Trophoblast cell (in vitro differentiated cells and primary cell): ENCODE results near the gene CARM1.

Experiments
- DNase-seq, 2 donors: peaks; one replicate each; pipeline ENCODE4 v3.0.0-alpha.2; 2016
- H2AFZ ChIP-seq: 2 replicates; pipeline ENCODE4 v1.6.1; 2013; ENCODE audit warnings: low read length, moderate library complexity, mild to moderate bottlenecking; ENCODE audit not compliant: insufficient read depth, poor library complexity
- H2AK5ac ChIP-seq: 2 replicates; pipeline ENCODE4 v1.6.1; 2013; ENCODE audit warnings: mild to moderate bottlenecking, low read length
- H2BK120ac ChIP-seq: 2 replicates; pipeline ENCODE4 v1.6.1; 2013; ENCODE audit warnings: low read length, mild to moderate bottlenecking, moderate library complexity; ENCODE audit not compliant: insufficient read depth, poor library complexity
- H2BK12ac ChIP-seq: 2 replicates; pipeline ENCODE4 v1.6.1; 2013; ENCODE audit warnings: mild to moderate bottlenecking, low read length, moderate library complexity
- H2BK5ac ChIP-seq: 2 replicates; pipeline ENCODE4 v1.6.1; 2013; ENCODE audit warnings: low read length, low read depth, moderate library complexity, mild to moderate bottlenecking; ENCODE audit not compliant: poor library complexity
- H3K14ac ChIP-seq: 2 replicates; pipeline ENCODE4 v1.6.1; 2013; ENCODE audit warnings: mild to moderate bottlenecking, low read length
- H3K18ac ChIP-seq: 2 replicates; pipeline ENCODE4 v1.6.1; 2013; ENCODE audit warnings: mild to moderate bottlenecking, low read length
- H3K23ac ChIP-seq: 2 replicates; pipeline ENCODE4 v1.6.1; 2013; ENCODE audit warnings: low read length
- H3K27ac ChIP-seq: 2 replicates; pipeline ENCODE4 v1.5.1; 2013; ENCODE audit warnings: low read depth, mild to moderate bottlenecking, inconsistent platforms, low read length, moderate library complexity
- H3K27me3 ChIP-seq: 2 replicates; pipeline ENCODE4 v1.6.1; 2013; ENCODE audit warnings: inconsistent platforms, mild to moderate bottlenecking, low read length, moderate library complexity; ENCODE audit not compliant: insufficient read depth
- H3K36me3 ChIP-seq, 2 experiments: 1 replicate in 1 of 2; 2 replicates in 1 of 2; pipeline ENCODE4 v1.6.1; 2013; ENCODE audit warnings: low read length in 2 of 2, mild to moderate bottlenecking in 2 of 2, moderate library complexity in 1 of 2; ENCODE audit not compliant: insufficient read depth in 2 of 2, control insufficient read depth in 1 of 2
- H3K4ac ChIP-seq: 2 replicates; pipeline ENCODE4 v1.6.1; 2013; ENCODE audit warnings: low read depth, mild to moderate bottlenecking, low read length, moderate library complexity
- H3K4me1 ChIP-seq, 2 experiments: 1 replicate in 1 of 2; 2 replicates in 1 of 2; pipeline ENCODE4 v1.6.1; 2013; ENCODE audit warnings: low read length in 2 of 2, mild to moderate bottlenecking in 2 of 2, moderate library complexity in 1 of 2; ENCODE audit not compliant: insufficient read depth in 2 of 2, control insufficient read depth in 1 of 2
- H3K4me2 ChIP-seq: 2 replicates; pipeline ENCODE4 v1.6.1; 2013; ENCODE audit warnings: inconsistent platforms, mild to moderate bottlenecking, low read length, moderate library complexity
- H3K4me3 ChIP-seq: 2 replicates; pipeline ENCODE4 v1.5.1; 2013; ENCODE audit warnings: mild to moderate bottlenecking, low read depth, low read length, inconsistent platforms
- H3K79me1 ChIP-seq: one replicate; pipeline ENCODE4 v1.6.1; 2013; ENCODE audit warnings: low read length
- H3K79me2 ChIP-seq: 2 replicates; pipeline ENCODE4 v1.6.1; 2013; ENCODE audit warnings: low read length, mild to moderate bottlenecking; ENCODE audit not compliant: control insufficient read depth, insufficient read depth, poor library complexity
- H3K9ac ChIP-seq: 2 replicates; pipeline ENCODE4 v1.6.1; 2013; ENCODE audit warnings: mild to moderate bottlenecking, low read length
- H3K9me3 ChIP-seq: 2 replicates; pipeline ENCODE4 v1.6.1; 2013; ENCODE audit warnings: low read depth, mild to moderate bottlenecking, control low read depth, inconsistent platforms, low read length; ENCODE audit not compliant: insufficient read depth
- H4K12ac ChIP-seq: 2 replicates; pipeline ENCODE4 v1.6.1; 2013; ENCODE audit warnings: low read depth, mild to moderate bottlenecking, low read length, moderate library complexity
- H4K8ac ChIP-seq: 2 replicates; pipeline ENCODE4 v1.6.1; 2013; ENCODE audit warnings: low read depth, mild to moderate bottlenecking, low read length, moderate library complexity
- H4K91ac ChIP-seq: one replicate; pipeline ENCODE4 v1.6.1; 2013; ENCODE audit warnings: low read depth, mild to moderate bottlenecking, low read length, moderate library complexity
- WGBS: extraction: QIAGEN DNeasy Blood & Tissue Kit; methylation state at CpG from one replicate; pipeline ENCODE4 v1.1.7; 2013; ENCODE audit warnings: missing lambda C conversion rate; ENCODE audit not compliant: insufficient read length, insufficient coverage; ENCODE audit errors: extremely low coverage; 5-methylcytosine and 5-hydroxymethylcytosine counted together

CARM1 gene

DNA sequence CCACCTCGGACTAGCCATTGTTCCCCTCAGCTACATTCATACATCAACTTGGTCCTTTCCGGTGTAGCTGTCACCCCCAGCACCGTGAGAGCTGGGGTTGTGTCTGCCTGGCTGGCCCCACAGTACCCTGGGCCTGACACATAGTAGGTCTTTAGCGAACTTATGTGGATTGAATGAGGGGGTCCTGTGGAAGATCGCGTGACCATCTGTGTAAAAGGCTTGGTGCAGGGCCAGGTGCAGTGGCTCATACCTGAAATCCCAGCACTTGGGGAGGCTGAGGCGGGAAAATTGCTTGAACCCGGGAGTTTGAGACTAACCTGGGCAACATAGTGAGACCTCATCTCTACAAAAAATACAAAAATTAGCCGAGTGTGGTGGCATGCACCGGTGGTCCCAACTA is 91.5 kb downstream of the CARM1 start:
- peaks cover 10% of the 10 kb centered on the region for H3K79me1 ChIP-seq
- peaks cover 2% of the 10 kb centered on the region for H3K9me3 ChIP-seq
- no peaks in the 10 kb centered on the region for H3K27me3 ChIP-seq
- DNase-seq = no peak
- no peak overlapping the region for H3K9ac ChIP-seq
- no CpG with 5 or more reads among the region's 10 CpGs for WGBS
- peaks cover 36% of the 10 kb centered on the region for H3K79me2 ChIP-seq
- peak overlapping the region; percentile 26 for H2AFZ ChIP-seq
- H2BK5ac ChIP-seq = no peak overlapping the region
- H4K8ac ChIP-seq = no peak overlapping the region
- H3K4me3 ChIP-seq = no peak overlapping the region
- no peak overlapping the region for H3K23ac ChIP-seq
- H3K18ac ChIP-seq = no peak overlapping the region
- H3K14ac ChIP-seq = peak overlapping the region; percentile 9
- no peak overlapping the region for H3K4me2 ChIP-seq
- H3K27ac ChIP-seq = no peak overlapping the region
- H2AK5ac ChIP-seq = no peak overlapping the region
- H3K4ac ChIP-seq = peak overlapping the region; percentile 66
- H2BK120ac ChIP-seq = no peak overlapping the region
- no peak overlapping the region for H4K91ac ChIP-seq
- peaks cover 3 to 6% of the 10 kb centered on the region in 2 experiments for H3K36me3 ChIP-seq
- H3K4me1 ChIP-seq = peaks cover 11 to 13% of the 10 kb centered on the region in 2 experiments
- H4K12ac ChIP-seq = no peak overlapping the region
- H2BK12ac ChIP-seq = no peak overlapping the region

DNA sequence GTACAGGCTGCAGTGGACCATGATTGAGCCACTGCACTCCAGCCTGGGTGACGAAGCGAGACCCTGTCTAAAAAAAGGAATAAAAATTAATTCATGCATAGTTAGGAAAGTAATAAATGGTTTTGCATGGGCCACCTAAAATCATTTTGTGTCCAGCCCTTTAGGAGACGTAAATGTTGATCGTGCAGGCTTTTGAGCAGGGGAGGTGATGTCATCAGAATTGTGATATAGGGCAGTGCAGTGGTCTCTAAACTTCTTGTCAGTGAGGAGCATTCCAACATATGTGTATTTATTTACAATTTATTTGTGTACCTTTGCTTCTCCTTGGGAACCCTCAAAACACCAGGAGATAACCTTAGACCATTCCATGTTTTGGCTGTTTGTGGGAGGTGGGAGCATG is 92.5 kb downstream of the CARM1 start:
- Histone ChIP-seq H4K8ac (no peak overlapping the region), H2BK120ac (no peak overlapping the region), H3K18ac (no peak overlapping the region), H3K9me3 (peaks cover 2% of the 10 kb centered on the region), H3K79me1 (peaks cover 10% of the 10 kb centered on the region), H3K4ac (peak overlapping the region; percentile 85), H3K14ac (no peak overlapping the region), H3K36me3 (peaks cover 3 to 6% of the 10 kb centered on the region in 2 experiments), H2AFZ (no peak overlapping the region), H2BK5ac (no peak overlapping the region), H4K91ac (no peak overlapping the region), H2BK12ac (no peak overlapping the region), H3K4me3 (no peak overlapping the region), H3K79me2 (peaks cover 39% of the 10 kb centered on the region), H3K4me2 (no peak overlapping the region), H4K12ac (no peak overlapping the region), H3K23ac (no peak overlapping the region), H2AK5ac (no peak overlapping the region), H3K27ac (no peak overlapping the region), H3K4me1 (peaks cover 11 to 13% of the 10 kb centered on the region in 2 experiments), H3K27me3 (no peaks in the 10 kb centered on the region), H3K9ac (no peak overlapping the region)
- no CpG with 5 or more reads among the region's 4 CpGs for WGBS
- no peak for DNase-seq

DNA sequence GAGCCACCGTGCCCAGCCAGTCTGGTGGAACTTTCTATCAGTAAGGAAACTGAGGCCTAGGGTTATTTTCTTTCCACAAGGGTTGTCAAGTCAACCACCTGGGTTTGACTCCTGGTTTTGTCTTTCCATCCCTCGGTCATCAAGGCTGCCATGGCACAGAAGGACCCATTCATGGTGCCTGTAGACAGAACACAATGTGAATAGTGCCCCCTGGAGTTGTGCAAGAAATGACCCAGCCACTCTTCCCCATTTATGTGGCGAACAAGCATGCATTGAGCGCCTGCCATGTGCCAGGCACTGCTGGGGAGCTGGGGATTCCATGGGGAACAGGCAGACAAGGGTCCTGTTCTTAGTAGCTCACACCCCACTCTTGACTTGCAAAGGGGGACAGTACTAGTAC is 93.5 kb downstream of the CARM1 start:
- H3K18ac ChIP-seq = no peak overlapping the region
- no CpG with 5 or more reads among the region's 4 CpGs for WGBS

DNA sequence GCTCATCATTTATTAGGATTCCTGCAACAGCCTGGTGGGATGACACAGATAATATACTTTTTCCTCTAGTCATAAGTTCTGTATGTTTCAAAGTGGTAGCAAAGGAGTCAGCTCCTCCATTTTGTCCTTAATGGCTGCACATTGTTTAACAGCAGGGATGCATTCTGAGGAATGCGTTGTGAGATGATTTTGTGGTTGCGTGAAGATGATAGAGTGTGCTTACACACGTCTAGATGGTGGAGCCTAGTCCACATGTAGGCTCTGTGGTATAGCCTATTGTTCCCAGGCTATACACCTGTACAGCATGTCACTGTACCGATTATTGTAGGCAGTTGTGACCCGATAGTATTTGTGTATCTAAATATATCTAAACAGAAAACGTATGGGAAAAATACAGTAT is 94.0 kb downstream of the CARM1 start:
- H4K8ac ChIP-seq = no peak overlapping the region
- WGBS = no CpG with 5 or more reads among the region's 6 CpGs

More for the DNA sequence above, 93.5 kb downstream of the CARM1 start:
- Histone ChIP-seq H3K23ac (no peak overlapping the region), H2AFZ (no peak overlapping the region), H4K8ac (no peak overlapping the region), H3K79me2 (peaks cover 45% of the 10 kb centered on the region), H4K12ac (no peak overlapping the region), H3K4me1 (peaks cover 11 to 13% of the 10 kb centered on the region in 2 experiments), H4K91ac (no peak overlapping the region), H3K4me2 (no peak overlapping the region), H3K27ac (no peak overlapping the region), H3K27me3 (no peaks in the 10 kb centered on the region), H3K9ac (no peak overlapping the region), H3K9me3 (peaks cover 2% of the 10 kb centered on the region), H3K4ac (peak overlapping the region; percentile 59), H2BK120ac (no peak overlapping the region), H3K14ac (no peak overlapping the region), H3K36me3 (peaks cover 3 to 6% of the 10 kb centered on the region in 2 experiments), H2BK12ac (no peak overlapping the region), H2AK5ac (no peak overlapping the region), H3K79me1 (peaks cover 10% of the 10 kb centered on the region), H3K4me3 (no peak overlapping the region), H2BK5ac (no peak overlapping the region)
- no peak for DNase-seq

More for the DNA sequence above, 94.0 kb downstream of the CARM1 start:
- peaks cover 11 to 13% of the 10 kb centered on the region in 2 experiments for H3K4me1 ChIP-seq
- no peak overlapping the region for H2BK5ac ChIP-seq
- H3K27me3 ChIP-seq = no peaks in the 10 kb centered on the region
- H3K4me2 ChIP-seq = no peak overlapping the region
- H3K36me3 ChIP-seq = peaks cover 3 to 6% of the 10 kb centered on the region in 2 experiments
- H3K79me1 ChIP-seq = peaks cover 7% of the 10 kb centered on the region
- no peak overlapping the region for H3K4me3 ChIP-seq
- H2AFZ ChIP-seq = no peak overlapping the region
- no peak overlapping the region for H3K9ac ChIP-seq
- peak overlapping the region; percentile 59 for H3K4ac ChIP-seq
- H3K79me2 ChIP-seq = peaks cover 45% of the 10 kb centered on the region
- H4K91ac ChIP-seq = no peak overlapping the region
- peaks cover 2% of the 10 kb centered on the region for H3K9me3 ChIP-seq
- DNase-seq = no peak
- no peak overlapping the region for H3K23ac ChIP-seq
- H3K14ac ChIP-seq = no peak overlapping the region
- no peak overlapping the region for H2BK120ac ChIP-seq
- no peak overlapping the region for H2BK12ac ChIP-seq
- no peak overlapping the region for H3K18ac ChIP-seq
- no peak overlapping the region for H2AK5ac ChIP-seq
- H3K27ac ChIP-seq = no peak overlapping the region
- no peak overlapping the region for H4K12ac ChIP-seq
